Amniotic epithelial cell (primary cell): ENCODE results near the gene TANGO2.

ENCODE experiments used
- DNase-seq: peaks from one replicate; pipeline ENCODE4 v3.0.0-alpha.2; 2010; ENCODE audit warnings: low read depth

TANGO2 gene

DNA sequence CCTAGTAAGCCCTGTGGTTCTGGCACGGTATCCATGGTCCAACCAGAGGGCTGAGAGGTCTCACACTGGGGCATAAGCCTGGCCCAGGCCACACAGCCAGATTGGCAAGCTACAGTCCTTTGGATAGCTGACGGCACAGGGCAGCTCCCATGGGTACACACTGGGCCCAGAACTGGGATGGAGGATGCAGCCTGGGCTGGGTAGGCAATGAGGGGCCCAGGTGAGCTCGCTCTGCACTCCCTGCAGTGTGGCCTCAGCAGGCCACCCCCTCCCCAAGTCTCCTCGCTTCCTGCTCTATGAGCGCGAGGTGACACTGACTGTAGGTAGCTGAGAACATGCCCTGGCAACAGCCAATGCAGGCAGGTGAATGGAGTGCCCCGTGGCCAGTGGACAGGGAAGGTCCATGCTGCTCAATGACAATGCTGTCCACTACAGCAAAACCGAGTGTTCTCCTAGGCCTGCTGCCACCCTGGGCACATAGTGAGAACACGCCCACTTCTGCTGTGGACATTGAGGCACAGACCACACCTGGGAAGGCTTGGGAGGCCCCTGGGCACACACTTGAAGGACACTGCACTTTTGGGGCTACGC, 8.1 kb upstream of the TANGO2 start:
- DNase-seq, result no peak

GRCh38 chr22:20013382-20013871, 7.5 kb upstream of the TANGO2 start:
- peak; percentile 36 for DNase-seq

DNA sequence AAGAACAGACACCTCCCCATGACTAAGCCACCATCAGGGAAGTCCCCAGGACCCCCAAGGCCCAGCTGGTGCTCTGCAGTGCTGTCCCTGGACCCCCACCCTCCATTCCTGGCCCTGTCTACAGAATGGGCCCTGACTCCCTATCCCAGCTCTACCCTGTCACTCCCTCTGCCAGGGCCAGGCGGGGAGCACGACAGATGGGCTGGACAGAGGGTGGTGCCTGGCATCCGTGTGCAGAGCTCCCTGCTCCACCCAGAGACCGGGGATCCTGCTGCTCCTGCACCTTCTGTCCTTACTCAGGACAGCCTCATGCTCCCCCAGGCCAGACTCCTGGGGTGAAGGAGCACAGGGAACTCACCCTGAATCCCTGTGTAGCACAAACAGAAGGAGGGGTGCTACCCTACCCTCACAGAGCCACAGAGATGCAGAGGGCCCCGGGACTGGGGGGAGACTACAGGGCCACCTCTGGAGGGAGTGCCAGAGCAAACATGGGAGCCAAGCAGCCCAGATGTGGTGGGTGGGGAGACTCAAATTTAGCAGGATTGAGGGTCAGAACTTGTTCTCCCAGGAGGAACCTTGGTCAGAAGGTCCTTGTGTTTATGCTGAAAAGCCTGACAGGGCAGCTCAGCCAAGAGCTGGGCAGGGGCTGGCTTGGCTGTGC, 6.3 kb upstream of the TANGO2 start:
- no peak for DNase-seq

DNA sequence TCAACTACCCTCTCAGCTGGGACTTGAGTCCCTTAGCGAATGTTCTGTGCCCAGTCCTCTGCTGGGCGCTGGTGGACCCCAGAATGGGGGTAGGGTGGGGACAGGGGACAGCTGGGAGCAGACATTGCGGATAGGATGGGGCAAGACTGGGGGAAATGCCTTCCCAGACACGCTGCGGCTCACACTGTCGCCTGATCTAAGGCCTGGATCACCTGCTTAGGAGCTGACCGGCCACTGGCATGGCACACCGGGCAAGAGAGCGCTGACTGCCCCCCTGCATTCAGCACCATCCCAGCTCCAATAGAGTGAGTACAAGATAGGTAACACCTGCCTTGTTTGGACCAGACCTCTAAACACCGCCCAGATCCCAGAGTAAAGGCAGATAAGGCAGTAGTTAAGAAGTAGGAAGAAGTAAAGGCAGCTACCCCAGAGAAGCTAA, 5.7 kb upstream of the TANGO2 start:
- DNase-seq, result no peak

GRCh38 chr22:20015971-20016733, 4.8 kb upstream of the TANGO2 start:
- no peak for DNase-seq

- peak; percentile 76 for DNase-seq
These were observed 3.9 kb upstream of the TANGO2 start, which contains the start of gene ARVCF for GRCh38 chr22:20016734-20017621. ARVCF (minus strand) TSS chr22:20016823; CDS start chr22:19990794, 26,029 bp downstream.

DNA sequence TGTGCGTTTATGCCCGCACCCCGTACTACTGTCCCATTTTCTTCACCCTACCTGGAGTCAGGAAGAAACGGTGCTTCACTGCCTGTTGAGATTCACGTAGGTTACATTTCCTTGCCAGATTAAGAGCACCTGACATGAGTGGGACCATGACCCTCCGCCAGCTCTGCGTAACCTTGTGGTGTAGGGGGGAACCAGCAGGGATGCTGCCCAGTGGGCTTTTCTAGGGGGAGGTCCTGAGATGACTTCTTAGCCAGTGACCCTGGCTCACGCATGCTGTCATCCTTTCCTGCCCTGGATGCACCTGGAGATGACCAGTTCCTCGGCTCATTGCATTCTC, 3.3 kb upstream of the TANGO2 start:
- no peak for DNase-seq

GRCh38 chr22:20018001-20018400, 2.9 kb upstream of the TANGO2 start:
- DNase-seq, result no peak

DNA sequence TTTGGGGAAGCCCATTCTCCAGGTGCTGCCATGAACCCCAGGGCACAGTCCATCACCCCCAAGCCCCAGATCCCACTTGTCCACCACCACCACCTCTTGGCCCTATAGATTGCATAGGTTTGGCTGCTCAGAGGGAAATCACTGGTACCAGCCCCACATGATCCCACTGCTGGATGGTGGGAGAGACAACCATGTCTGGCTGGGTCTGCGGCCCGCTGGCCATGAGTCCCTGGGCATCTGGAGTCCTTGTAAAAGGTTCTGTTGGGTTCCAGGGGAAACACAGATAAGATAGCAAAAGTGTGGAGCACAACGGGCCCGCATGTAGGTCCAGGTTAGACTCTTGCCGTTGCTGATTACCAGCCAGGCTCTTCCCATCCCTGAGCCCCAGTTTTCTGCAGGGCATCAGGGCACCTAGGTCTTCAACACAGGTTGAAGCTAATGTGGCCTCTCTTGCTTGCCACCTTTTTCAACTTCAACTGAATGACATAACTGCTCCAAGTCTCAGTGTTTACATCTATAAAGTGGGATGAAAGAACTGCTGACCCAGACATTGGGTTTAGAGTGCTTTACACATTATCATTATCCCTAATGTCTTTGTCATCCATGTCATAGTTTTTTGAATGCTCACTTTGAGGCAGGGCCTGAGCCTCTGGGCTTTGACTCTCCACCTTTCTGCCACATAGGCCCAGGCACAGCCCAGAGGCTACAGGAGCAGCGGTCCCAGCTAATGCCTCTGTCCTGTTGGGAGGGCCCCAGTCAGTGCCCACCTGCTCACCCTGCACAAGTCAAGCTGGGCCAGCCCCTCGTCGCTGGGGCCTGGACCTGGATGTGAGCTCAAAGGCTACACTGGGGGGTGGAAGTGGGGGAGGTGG, 1.0 kb upstream of the TANGO2 start:
- no peak for DNase-seq

DNA sequence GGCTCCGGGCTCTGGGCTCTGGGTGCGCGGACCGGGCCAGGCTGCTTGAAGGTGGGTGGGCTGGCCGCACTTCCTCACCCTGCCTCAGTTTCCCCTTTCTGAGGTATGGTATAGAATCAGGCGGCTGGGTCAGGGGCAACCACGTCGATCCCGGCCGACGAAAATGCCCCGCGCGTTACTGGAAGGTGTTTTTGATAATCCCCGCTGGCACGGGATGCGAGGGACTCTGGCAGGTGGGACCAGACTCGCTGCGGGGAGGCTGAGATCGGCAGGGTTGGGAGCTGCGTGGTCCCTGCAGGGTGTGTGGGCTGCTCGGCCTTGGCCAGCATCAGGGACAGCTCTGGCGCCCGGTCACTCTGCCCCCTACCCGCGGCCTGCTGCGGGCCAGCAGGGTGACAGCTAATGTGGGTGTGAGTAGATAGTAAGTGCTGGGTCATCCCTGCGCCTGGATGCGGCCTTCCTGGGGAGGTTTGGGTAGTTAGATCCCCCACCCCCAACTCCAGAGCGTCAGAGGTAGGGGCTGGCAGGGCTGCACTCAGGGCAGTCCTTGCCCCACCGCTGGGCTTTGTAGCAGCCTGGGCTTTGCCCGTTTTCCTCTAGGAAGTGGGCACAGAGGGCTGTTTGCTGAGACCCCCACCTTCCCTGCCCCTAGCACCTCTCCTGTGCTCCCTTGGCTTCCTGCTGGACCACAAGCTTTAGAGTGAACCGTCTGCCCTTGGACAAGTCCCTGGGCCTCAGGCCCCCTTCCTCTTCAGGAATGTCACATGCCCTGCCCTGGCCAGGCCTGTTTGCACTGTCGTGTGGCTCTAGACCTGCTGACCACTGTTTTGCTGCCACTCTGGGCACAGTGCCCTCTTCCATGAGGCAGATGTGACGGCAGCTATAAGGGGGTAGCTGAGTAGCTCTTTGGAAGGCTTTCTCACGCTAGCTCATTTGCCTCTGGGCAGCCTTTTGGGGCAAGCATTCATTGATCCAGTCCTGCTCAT, 579 bp downstream of the TANGO2 start:
- no peak for DNase-seq

DNA sequence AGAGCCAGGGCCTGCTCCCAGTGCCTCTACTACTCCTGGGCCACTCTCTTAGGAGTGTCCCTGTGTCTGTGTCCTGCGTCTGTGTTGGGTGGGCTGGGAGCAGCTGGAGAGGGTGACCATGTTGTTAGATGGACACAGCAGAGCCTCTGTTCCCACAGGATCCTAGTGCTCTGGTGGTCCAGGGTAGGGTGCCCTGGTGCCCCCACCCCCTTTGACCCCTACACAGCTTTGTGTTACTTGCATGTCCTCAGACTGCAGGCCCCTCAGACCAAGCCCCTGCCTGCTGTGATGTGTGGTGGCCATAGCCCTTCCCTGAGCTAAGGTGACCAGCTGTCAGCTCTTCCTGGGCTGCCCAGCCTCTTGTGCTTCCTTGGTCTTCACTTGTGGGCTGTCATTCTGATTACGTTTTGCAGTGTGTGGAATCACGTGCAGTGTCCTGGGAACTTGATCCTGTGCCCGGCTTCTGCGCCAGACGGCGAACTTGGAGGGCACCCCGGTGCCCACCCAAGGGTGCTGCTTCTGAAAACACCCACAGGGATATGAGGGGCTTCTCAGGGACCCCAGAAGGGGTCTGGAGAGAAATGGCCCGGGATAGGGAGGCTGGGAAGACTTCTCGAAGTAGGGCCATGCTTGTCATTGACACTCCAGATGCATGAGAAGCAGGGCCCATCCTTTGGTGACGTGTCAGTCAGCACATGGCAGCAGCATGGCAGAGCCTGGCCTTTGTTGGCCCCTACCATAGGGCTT, 1.5 kb downstream of the TANGO2 start:
- DNase-seq, result no peak

GRCh38 chr22:20022978-20023613, 2.2 kb downstream of the TANGO2 start:
- no peak for DNase-seq

DNA sequence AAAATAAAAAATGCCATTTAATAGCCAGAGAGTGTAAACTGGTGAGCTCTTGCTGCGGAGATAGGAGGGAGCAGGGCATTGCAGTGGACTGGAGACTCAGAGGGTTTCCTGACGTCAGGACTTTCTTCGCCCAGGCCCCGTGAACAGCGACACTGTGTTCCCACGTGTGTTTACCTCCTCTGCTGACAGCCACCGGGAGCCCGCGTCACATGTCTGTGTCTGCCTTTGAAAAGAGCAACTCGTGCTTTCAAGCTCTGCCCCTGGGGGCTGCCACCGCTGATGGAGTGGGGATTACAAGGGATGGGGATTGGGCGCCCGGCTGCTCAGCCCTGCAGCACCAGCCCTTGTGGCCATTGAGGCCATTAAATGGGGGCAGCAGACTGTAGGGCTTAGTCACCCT, 3.3 kb downstream of the TANGO2 start:
- DNase-seq, result no peak

GRCh38 chr22:20024650-20025397, 3.9 kb downstream of the TANGO2 start:
- DNase-seq, result no peak

DNA sequence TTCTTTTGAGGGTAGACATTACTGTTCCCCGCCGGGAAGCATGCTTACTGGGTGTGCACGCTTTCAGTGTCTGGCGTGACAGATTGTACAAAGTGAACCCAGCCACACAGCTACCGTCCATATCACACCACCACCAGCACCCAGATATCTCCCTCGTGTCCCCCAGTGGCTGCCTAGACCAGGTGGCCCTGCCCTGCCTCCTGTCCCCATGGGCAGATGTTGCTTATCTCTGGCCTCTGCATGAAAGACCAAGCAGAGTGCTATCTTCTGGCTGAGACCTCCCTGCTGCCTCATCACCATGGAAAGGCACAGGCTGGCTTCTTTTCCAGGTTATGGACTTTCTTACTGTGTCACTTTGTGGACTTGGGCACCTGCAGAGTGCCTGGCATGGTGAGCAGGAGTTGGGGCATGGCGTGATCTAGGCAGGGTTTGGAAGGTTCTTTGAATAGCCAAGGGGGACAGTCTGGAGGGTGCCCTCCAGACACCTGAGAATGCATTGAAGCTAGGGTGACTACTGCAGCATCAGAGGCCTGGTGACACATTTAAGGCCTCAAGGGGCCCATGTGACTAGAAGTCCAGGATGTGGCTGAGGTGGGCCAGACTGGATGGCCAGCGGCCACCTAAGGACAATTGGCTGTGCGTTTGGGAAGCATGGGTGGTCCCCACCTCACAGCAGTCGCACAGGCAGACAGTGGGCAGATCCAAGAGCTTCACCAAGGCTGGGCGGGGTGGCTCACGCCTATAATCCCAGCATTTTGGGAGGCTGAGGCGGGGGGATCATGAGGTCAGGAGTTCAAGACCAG, 4.7 kb downstream of the TANGO2 start:
- DNase-seq, result no peak

DNA sequence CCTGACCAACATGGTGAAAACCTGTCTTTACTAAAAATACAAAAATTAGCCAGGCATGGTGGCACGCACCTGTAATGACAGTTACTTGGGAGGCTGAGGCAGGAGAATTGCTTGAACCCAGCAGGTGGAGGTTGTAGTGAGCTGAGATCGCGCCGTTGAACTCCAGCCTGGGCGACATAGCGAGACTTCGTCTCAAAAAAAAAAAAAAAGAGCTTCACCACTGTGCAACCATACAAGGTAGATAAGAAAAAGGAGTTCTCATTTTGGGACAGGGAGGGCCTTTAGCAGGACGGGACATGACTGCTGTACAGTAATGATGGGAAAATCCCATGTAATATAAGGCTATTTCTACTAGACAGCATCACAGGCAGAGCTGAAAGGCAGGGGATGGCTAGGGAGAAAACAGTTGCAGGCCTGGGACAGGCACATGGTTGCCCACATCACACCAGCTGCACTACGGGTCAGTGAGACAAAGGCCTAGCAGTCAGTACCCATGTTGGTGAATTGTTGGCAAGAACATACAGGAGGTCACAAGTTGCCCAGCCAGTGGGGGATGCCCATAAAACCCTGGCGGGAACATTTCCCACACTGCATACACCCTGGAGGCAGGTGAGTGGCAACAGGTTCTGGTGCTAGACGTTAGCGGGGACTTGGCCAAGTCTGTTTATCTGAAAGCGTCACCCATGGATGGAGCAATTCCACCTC, 5.4 kb downstream of the TANGO2 start:
- DNase-seq, result no peak
